ENCODE results near the gene SUSD6. TPM values are rescaled to one million over a fixed set of nuclear protein-coding genes. Genes with fewer than 3 reads are reported as not detected.

Gene SUSD6
- total and polyA plus RNA-seq, 2 experiments from 2014 or later, result 2.8 to 3.4 TPM

- no peaks in the 10 kb centered on the region for H3K9me3 Mint-ChIP-seq
- peaks cover 7% of the 10 kb centered on the region for H3K27me3 Mint-ChIP-seq (ENCODE audit: insufficient read depth, low read depth, poor library complexity)
- DNase-seq (ENCODE audit: low spot score), result no peak
- Histone ChIP-seq H3K4me2 (no peak overlapping the region), H3K27me3 (ENCODE audit: insufficient read depth) (no peaks in the 10 kb centered on the region), H3K9me2 (ENCODE audit: insufficient read depth) (no peaks in the 10 kb centered on the region), H3K4me3 (no peak overlapping the region), H4K20me1 (replicated peaks; ENCODE audit: insufficient read depth) (no peaks in the 10 kb centered on the region), H2AFZ (no peak overlapping the region), H3K27ac (ENCODE audit: low read depth) (no peak overlapping the region), H3F3A (replicated peaks; ENCODE audit: low read depth) (no peaks in the 10 kb centered on the region), H3K79me2 (replicated peaks; ENCODE audit: insufficient read depth) (no peaks in the 10 kb centered on the region), H3K4me1 (ENCODE audit: insufficient read depth) (peaks cover 28% of the 10 kb centered on the region), H3K36me3 (ENCODE audit: insufficient read depth) (no peaks in the 10 kb centered on the region)
- H3K27ac Mint-ChIP-seq, result no peak overlapping the region
- no peak overlapping the region for H3K4me3 Mint-ChIP-seq
- H3K36me3 Mint-ChIP-seq (ENCODE audit: low read depth), result no peaks in the 10 kb centered on the region
- H3K4me1 Mint-ChIP-seq, result peaks cover 54% of the 10 kb centered on the region
- ATAC-seq, result no peak; the same call in 2 of the 3 replicates
- TF ChIP-seq CTCF (conservative IDR thresholded peaks at IDR 0.05; ENCODE audit: low read depth in 2 of 2), result no peak
- TF ChIP-seq STAT1 (IDR thresholded peaks at IDR 0.05; ENCODE audit: unreplicated experiment), result no peak
- TF ChIP-seq NANOG (IDR thresholded peaks at IDR 0.05; ENCODE audit: borderline replicate concordance), result no peak
These were observed 83.4 kb downstream of the SUSD6 start for GRCh38 chr14:69694730-69695281.

GRCh38 chr14:69695322-69696203 is 84.2 kb downstream of the SUSD6 start:
- Mint-ChIP-seq H3K9me3 (no peaks in the 10 kb centered on the region), H3K27ac (no peak overlapping the region), H3K27me3 (ENCODE audit: insufficient read depth, low read depth, poor library complexity) (peaks cover 7% of the 10 kb centered on the region), H3K4me1 (peaks cover 58% of the 10 kb centered on the region), H3K36me3 (ENCODE audit: low read depth) (no peaks in the 10 kb centered on the region), H3K4me3 (no peak overlapping the region)
- Histone ChIP-seq H3K4me3 (no peak overlapping the region), H3K79me2 (replicated peaks; ENCODE audit: insufficient read depth) (no peaks in the 10 kb centered on the region), H3F3A (replicated peaks; ENCODE audit: low read depth) (no peaks in the 10 kb centered on the region), H3K4me2 (no peak overlapping the region), H4K20me1 (replicated peaks; ENCODE audit: insufficient read depth) (no peaks in the 10 kb centered on the region), H2AFZ (no peak overlapping the region), H3K27ac (ENCODE audit: low read depth) (no peak overlapping the region), H3K4me1 (ENCODE audit: insufficient read depth) (peaks cover 28% of the 10 kb centered on the region), H3K36me3 (ENCODE audit: insufficient read depth) (no peaks in the 10 kb centered on the region), H3K27me3 (ENCODE audit: insufficient read depth) (no peaks in the 10 kb centered on the region), H3K9me2 (ENCODE audit: insufficient read depth) (no peaks in the 10 kb centered on the region)
- ATAC-seq, result peak; percentile 61
- DNase-seq (ENCODE audit: low spot score), result no peak
- TF ChIP-seq ZNF114 (CRISPR knock-in tag; IDR thresholded peaks at IDR 0.05) (no peak), ZNF331 (CRISPR knock-in tag; IDR thresholded peaks at IDR 0.05; ENCODE audit: low read depth) (no peak), EZH2 (IDR thresholded peaks at IDR 0.05; ENCODE audit: low read depth, unreplicated experiment) (no peak), STAT1 (IDR thresholded peaks at IDR 0.05; ENCODE audit: unreplicated experiment) (no peak), EZH2phosphoT487 (IDR thresholded peaks at IDR 0.05; ENCODE audit: unreplicated experiment) (no peak), NANOG (IDR thresholded peaks at IDR 0.05; ENCODE audit: borderline replicate concordance) (no peak), CTCF (conservative IDR thresholded peaks at IDR 0.05; ENCODE audit: low read depth in 2 of 2) (no peak)
- TF ChIP-seq, protein P1, sequence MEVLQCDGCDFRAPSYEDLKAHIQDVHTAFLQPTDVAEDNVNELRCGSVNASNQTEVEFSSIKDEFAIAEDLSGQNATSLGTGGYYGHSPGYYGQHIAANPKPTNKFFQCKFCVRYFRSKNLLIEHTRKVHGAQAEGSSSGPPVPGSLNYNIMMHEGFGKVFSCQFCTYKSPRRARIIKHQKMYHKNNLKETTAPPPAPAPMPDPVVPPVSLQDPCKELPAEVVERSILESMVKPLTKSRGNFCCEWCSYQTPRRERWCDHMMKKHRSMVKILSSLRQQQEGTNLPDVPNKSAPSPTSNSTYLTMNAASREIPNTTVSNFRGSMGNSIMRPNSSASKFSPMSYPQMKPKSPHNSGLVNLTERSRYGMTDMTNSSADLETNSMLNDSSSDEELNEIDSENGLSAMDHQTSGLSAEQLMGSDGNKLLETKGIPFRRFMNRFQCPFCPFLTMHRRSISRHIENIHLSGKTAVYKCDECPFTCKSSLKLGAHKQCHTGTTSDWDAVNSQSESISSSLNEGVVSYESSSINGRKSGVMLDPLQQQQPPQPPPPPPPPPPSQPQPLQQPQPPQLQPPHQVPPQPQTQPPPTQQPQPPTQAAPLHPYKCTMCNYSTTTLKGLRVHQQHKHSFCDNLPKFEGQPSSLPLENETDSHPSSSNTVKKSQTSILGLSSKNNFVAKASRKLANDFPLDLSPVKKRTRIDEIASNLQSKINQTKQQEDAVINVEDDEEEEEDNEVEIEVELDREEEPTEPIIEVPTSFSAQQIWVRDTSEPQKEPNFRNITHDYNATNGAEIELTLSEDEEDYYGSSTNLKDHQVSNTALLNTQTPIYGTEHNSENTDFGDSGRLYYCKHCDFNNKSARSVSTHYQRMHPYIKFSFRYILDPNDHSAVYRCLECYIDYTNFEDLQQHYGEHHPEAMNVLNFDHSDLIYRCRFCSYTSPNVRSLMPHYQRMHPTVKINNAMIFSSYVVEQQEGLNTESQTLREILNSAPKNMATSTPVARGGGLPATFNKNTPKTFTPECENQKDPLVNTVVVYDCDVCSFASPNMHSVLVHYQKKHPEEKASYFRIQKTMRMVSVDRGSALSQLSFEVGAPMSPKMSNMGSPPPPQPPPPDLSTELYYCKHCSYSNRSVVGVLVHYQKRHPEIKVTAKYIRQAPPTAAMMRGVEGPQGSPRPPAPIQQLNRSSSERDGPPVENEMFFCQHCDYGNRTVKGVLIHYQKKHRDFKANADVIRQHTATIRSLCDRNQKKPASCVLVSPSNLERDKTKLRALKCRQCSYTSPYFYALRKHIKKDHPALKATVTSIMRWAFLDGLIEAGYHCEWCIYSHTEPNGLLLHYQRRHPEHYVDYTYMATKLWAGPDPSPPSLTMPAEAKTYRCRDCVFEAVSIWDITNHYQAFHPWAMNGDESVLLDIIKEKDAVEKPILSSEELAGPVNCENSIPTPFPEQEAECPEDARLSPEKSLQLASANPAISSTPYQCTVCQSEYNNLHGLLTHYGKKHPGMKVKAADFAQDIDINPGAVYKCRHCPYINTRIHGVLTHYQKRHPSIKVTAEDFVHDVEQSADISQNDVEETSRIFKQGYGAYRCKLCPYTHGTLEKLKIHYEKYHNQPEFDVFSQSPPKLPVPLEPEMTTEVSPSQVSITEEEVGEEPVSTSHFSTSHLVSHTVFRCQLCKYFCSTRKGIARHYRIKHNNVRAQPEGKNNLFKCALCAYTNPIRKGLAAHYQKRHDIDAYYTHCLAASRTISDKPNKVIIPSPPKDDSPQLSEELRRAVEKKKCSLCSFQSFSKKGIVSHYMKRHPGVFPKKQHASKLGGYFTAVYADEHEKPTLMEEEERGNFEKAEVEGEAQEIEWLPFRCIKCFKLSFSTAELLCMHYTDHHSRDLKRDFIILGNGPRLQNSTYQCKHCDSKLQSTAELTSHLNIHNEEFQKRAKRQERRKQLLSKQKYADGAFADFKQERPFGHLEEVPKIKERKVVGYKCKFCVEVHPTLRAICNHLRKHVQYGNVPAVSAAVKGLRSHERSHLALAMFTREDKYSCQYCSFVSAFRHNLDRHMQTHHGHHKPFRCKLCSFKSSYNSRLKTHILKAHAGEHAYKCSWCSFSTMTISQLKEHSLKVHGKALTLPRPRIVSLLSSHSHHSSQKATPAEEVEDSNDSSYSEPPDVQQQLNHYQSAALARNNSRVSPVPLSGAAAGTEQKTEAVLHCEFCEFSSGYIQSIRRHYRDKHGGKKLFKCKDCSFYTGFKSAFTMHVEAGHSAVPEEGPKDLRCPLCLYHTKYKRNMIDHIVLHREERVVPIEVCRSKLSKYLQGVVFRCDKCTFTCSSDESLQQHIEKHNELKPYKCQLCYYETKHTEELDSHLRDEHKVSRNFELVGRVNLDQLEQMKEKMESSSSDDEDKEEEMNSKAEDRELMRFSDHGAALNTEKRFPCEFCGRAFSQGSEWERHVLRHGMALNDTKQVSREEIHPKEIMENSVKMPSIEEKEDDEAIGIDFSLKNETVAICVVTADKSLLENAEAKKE (CRISPR knock-in tag; IDR thresholded peaks at IDR 0.05), result no peak

All from GM23338 (cell line).